Measurements from ENCODE around the gene ENPP1. TPM values are rescaled to one million over a fixed set of nuclear protein-coding genes. Genes with fewer than 3 reads are reported as not detected.

ENPP1 gene
- total and polyA plus RNA-seq, 2 donors (not counting 3 experiments of a cell fraction or from before 2014, with no cell fraction given), result 0.36 to 1.4 TPM

GRCh38 chr6:131844243-131844841 is 36.5 kb downstream of the ENPP1 start:
- no peak overlapping the region for H3K4me2 ChIP-seq (ENCODE audit: insufficient read depth, low read length)
- no peak overlapping the region for H3K4me3 ChIP-seq (replicated peaks in 1 of 3; ENCODE audit: insufficient read depth in 1 of 3, low read depth in 1 of 3, low read length in 3 of 3)
- no peak for FAIRE-seq
- no peaks in the 10 kb centered on the region for H4K20me1 ChIP-seq (replicated peaks; ENCODE audit: control insufficient read depth, extremely low read depth, insufficient read depth, low read length)
- no peaks in the 10 kb centered on the region for H3K36me3 ChIP-seq (ENCODE audit: control insufficient read depth in 2 of 2, extremely low read depth in 1 of 2, insufficient read depth in 2 of 2, low read length in 2 of 2)
- dilution Hi-C loops (cut with MboI; ENCODE audit: extremely low pct_ligation_motif_present, low sequenced_read_pairs) (no loop called here), intact Hi-C loops (cut with micrococcal nuclease) (no loop called here)
- no peak overlapping the region for H3K9ac ChIP-seq (replicated peaks; ENCODE audit: extremely low read depth, insufficient read depth, low read length)
- POLR2A ChIA-PET, result no interaction called here
- H3K9me1 ChIP-seq (replicated peaks; ENCODE audit: control insufficient read depth, extremely low read depth, insufficient read depth, low read length), result no peaks in the 10 kb centered on the region
- H3K27ac ChIP-seq (ENCODE audit: insufficient read depth, low read depth, low read length), result no peak overlapping the region
- H3K27me3 ChIP-seq (ENCODE audit: control insufficient read depth in 2 of 2, insufficient read depth in 2 of 2, low read length in 2 of 2), result peaks cover 0 to 5% of the 10 kb centered on the region in 2 experiments
- no peak for DNase-seq (ENCODE audit: low read depth, low spot score)
- no TSS peak for BruUV-seq (replicated peaks)
- H3K4me1 ChIP-seq (ENCODE audit: control insufficient read depth, extremely low read depth, insufficient read depth, low read length), result no peaks in the 10 kb centered on the region
- no peaks in the 10 kb centered on the region for H3K9me3 ChIP-seq (replicated peaks; ENCODE audit: control insufficient read depth, insufficient read depth, low read length)
- no peaks in the 10 kb centered on the region for H3K79me2 ChIP-seq (ENCODE audit: control insufficient read depth, insufficient read depth, low read length)
- no peak overlapping the region for H2AFZ ChIP-seq (ENCODE audit: low read depth, low read length)
- no peak for TF ChIP-seq FOS (IDR thresholded peaks at IDR 0.05; ENCODE audit: borderline replicate concordance, insufficient read depth, low read length)
- TF ChIP-seq, protein P1, sequence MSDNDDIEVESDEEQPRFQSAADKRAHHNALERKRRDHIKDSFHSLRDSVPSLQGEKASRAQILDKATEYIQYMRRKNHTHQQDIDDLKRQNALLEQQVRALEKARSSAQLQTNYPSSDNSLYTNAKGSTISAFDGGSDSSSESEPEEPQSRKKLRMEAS (IDR thresholded peaks at IDR 0.05; ENCODE audit: insufficient read depth, insufficient read length), result no peak
- TF ChIP-seq POLR2A (IDR thresholded peaks at IDR 0.05; ENCODE audit: low read depth, low read length), result no peak
- no peak for TF ChIP-seq MYC (IDR thresholded peaks at IDR 0.05; ENCODE audit: low read depth, low read length)
- TF ChIP-seq JUN (IDR thresholded peaks at IDR 0.05; ENCODE audit: borderline replicate concordance, insufficient read depth, insufficient read length, low read depth), result no peak
- no peak for TF ChIP-seq CTCF (IDR thresholded peaks at IDR 0.05; ENCODE audit: extremely low read depth in 1 of 2, insufficient read depth in 1 of 2, low read depth in 1 of 2, low read length in 2 of 2)
- TF ChIP-seq GATA2 (IDR thresholded peaks at IDR 0.05; ENCODE audit: insufficient read depth, insufficient read length, low read depth, low read length), result no peak
- no peak for TF ChIP-seq POLR2AphosphoS5 (IDR thresholded peaks at IDR 0.05; ENCODE audit: insufficient read depth, low read depth, low read length)
- no peak for TF ChIP-seq EZH2 (IDR thresholded peaks at IDR 0.05; ENCODE audit: borderline replicate concordance, low read depth, low read length, severe bottlenecking)
- CTCF ChIA-PET, result interaction anchor here (0.8 to 1.7 kb wide), 3 partner anchors 15 to 436 kb away, joined by 3 to 5 read pairs (median 3); no protein-coding TSS in a partner anchor
